HL-60 (cell line): Measurements from ENCODE around the gene EPB41L4B.

Source experiments
- DNase-seq, 2 experiments: peaks; one replicate each; pipeline ENCODE4 v3.0.0-alpha.2; 2010 to 2020; ENCODE audit warnings: low read depth in 1 of 2, low spot score in 1 of 2
- H3K27ac ChIP-seq: fragments of 250-450 bp; sonication (Bioruptor Pico); replicated peaks from 2 replicates; pipeline ENCODE4 v1.5.1; 2020; ENCODE audit warnings: mild to moderate bottlenecking, moderate library complexity
- H3K27me3 ChIP-seq: fragments of 250-450 bp; sonication (Bioruptor Pico); 2 replicates; pipeline ENCODE4 v1.5.1; 2021; ENCODE audit warnings: mild to moderate bottlenecking, moderate library complexity; ENCODE audit not compliant: insufficient read depth, poor library complexity, severe bottlenecking
- H3K4me3 ChIP-seq: replicated peaks from 2 replicates; pipeline ENCODE4 v1.5.1; 2011; ENCODE audit warnings: mild to moderate bottlenecking, control low read depth, low read length; ENCODE audit not compliant: insufficient read depth
- GABPA ChIP-seq: IDR thresholded peaks from 2 replicates; pipeline ENCODE4 v1.6.1; 2012; ENCODE audit warnings: low read depth
- POLR2AphosphoS5 ChIP-seq: IDR thresholded peaks from 2 replicates; pipeline ENCODE4 v1.6.1; 2012; ENCODE audit warnings: low read depth
- SPI1 ChIP-seq: IDR thresholded peaks from 2 replicates; pipeline ENCODE4 v1.6.1; 2012; ENCODE audit warnings: low read depth, mild to moderate bottlenecking, borderline replicate concordance
- TF ChIP-seq, protein P1 (sequence below): IDR thresholded peaks from one replicate; pipeline ENCODE4 v1.5.1; 2011; ENCODE audit warnings: low read length, control low read depth, inconsistent platforms; ENCODE audit not compliant: insufficient read depth
- TF ChIP-seq, protein P2 (sequence below): IDR thresholded peaks from 2 replicates; pipeline ENCODE4 v1.6.1; 2012; ENCODE audit warnings: low read depth; ENCODE audit not compliant: insufficient replicate concordance

The EPB41L4B gene

DNA sequence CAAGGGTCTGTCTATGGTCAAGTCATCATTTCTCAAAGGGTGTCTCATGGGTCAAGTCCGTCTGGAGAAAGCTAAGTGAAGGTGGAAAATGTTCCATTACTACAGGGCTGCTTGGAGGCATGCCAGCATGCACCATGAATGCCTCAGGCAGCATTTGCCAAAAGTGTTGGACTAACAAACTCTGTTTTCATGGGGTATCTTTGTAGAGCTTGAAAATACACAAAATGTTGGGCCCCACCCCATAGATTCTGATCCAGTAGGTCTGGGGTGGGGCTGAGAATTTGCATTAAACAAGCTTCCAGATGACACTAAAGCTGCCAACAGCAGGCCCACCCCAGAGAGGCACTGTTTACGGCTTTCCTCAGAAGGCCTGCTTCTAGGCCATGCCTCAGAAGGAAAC is 78.8 kb downstream of the EPB41L4B start:
- Histone ChIP-seq H3K4me3 (no peak overlapping the region), H3K27me3 (no peaks in the 10 kb centered on the region), H3K27ac (no peak overlapping the region)
- no peak for DNase-seq
- TF ChIP-seq, protein P1, sequence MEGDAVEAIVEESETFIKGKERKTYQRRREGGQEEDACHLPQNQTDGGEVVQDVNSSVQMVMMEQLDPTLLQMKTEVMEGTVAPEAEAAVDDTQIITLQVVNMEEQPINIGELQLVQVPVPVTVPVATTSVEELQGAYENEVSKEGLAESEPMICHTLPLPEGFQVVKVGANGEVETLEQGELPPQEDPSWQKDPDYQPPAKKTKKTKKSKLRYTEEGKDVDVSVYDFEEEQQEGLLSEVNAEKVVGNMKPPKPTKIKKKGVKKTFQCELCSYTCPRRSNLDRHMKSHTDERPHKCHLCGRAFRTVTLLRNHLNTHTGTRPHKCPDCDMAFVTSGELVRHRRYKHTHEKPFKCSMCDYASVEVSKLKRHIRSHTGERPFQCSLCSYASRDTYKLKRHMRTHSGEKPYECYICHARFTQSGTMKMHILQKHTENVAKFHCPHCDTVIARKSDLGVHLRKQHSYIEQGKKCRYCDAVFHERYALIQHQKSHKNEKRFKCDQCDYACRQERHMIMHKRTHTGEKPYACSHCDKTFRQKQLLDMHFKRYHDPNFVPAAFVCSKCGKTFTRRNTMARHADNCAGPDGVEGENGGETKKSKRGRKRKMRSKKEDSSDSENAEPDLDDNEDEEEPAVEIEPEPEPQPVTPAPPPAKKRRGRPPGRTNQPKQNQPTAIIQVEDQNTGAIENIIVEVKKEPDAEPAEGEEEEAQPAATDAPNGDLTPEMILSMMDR: no peak
- TF ChIP-seq GABPA: no peak
- TF ChIP-seq, protein P2, sequence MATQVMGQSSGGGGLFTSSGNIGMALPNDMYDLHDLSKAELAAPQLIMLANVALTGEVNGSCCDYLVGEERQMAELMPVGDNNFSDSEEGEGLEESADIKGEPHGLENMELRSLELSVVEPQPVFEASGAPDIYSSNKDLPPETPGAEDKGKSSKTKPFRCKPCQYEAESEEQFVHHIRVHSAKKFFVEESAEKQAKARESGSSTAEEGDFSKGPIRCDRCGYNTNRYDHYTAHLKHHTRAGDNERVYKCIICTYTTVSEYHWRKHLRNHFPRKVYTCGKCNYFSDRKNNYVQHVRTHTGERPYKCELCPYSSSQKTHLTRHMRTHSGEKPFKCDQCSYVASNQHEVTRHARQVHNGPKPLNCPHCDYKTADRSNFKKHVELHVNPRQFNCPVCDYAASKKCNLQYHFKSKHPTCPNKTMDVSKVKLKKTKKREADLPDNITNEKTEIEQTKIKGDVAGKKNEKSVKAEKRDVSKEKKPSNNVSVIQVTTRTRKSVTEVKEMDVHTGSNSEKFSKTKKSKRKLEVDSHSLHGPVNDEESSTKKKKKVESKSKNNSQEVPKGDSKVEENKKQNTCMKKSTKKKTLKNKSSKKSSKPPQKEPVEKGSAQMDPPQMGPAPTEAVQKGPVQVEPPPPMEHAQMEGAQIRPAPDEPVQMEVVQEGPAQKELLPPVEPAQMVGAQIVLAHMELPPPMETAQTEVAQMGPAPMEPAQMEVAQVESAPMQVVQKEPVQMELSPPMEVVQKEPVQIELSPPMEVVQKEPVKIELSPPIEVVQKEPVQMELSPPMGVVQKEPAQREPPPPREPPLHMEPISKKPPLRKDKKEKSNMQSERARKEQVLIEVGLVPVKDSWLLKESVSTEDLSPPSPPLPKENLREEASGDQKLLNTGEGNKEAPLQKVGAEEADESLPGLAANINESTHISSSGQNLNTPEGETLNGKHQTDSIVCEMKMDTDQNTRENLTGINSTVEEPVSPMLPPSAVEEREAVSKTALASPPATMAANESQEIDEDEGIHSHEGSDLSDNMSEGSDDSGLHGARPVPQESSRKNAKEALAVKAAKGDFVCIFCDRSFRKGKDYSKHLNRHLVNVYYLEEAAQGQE: no peak

DNA sequence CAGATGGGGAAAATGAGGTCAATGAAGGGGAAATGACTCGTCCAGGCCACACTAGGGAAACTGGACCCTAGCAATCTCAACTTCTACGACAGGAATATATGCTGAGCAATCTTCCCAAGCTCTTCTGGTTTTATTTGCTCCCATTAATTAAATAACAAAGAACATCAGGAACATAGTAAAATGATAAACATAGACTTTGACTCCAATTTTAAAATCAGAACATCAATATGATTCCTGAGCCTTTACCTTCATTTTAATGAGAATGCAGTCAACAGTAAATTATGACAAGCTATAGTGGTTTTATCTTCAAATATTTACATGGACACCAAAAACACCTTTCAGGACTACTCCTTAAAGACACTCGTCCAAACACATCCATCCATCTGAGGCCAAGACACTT is 79.7 kb downstream of the EPB41L4B start:
- no peak for DNase-seq
- peaks cover 4% of the 10 kb centered on the region for H3K27me3 ChIP-seq
- H3K27ac ChIP-seq: no peak overlapping the region
- TF ChIP-seq, protein P2: no peak
- TF ChIP-seq SPI1 (no peak), GABPA (no peak), POLR2AphosphoS5 (no peak)
- TF ChIP-seq, protein P1: no peak
- H3K4me3 ChIP-seq: no peak overlapping the region

DNA sequence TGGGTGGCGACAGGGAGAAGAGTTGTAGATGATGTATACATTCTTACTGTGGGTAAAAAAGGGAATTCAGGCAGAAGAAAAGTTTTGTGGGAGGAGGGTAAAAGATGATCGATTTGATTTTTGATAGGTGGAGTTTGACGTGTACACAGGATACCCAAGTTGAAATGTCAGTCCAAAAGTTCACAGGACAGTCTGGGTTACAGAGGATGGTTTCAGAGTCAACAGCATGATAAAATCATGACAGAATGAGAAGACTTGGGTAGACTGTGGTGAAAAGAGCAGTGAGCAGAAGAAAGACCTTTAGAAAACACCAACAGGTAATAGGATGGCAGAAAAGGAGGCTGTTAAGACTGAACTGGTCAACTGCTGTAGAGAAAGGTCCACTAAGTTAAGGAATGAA is 81.6 kb downstream of the EPB41L4B start:
- DNase-seq: no peak
- Histone ChIP-seq H3K27me3 (peaks cover 4% of the 10 kb centered on the region), H3K27ac (no peak overlapping the region), H3K4me3 (no peak overlapping the region)
- TF ChIP-seq GABPA (no peak), SPI1 (no peak), POLR2AphosphoS5 (no peak)
- TF ChIP-seq, protein P1: no peak
- TF ChIP-seq, protein P2: no peak
